Endodermal cell (in vitro differentiated cells): ENCODE results near the gene USP49. TPM values are rescaled to one million over a fixed set of nuclear protein-coding genes. Genes with fewer than 3 reads are reported as not detected.

ENCODE experiments used
- DNase-seq: peaks from one replicate; pipeline ENCODE4 v3.0.0-alpha.2; 2017
- H3K27ac ChIP-seq: 2 replicates; pipeline ENCODE4 v1.5.1; 2013; ENCODE audit warnings: mild to moderate bottlenecking, low read depth, low read length, moderate library complexity
- H3K27me3 ChIP-seq: 2 replicates; pipeline ENCODE4 v1.6.1; 2013; ENCODE audit warnings: mild to moderate bottlenecking, low read length, moderate library complexity; ENCODE audit not compliant: insufficient read depth, control insufficient read depth, poor library complexity, severe bottlenecking
- H3K36me3 ChIP-seq: 2 replicates; pipeline ENCODE4 v1.7.0; 2013; ENCODE audit warnings: mild to moderate bottlenecking, low read length, moderate library complexity; ENCODE audit not compliant: control insufficient read depth, insufficient read depth
- H3K4me1 ChIP-seq: one replicate; pipeline ENCODE4 v1.7.0; 2013; ENCODE audit warnings: low read length; ENCODE audit not compliant: control insufficient read depth, insufficient read depth
- H3K4me3 ChIP-seq: 2 replicates; pipeline ENCODE4 v1.5.1; 2013; ENCODE audit warnings: mild to moderate bottlenecking, low read length, moderate library complexity
- H3K9ac ChIP-seq: 2 replicates; pipeline ENCODE4 v1.6.1; 2013; ENCODE audit warnings: mild to moderate bottlenecking, low read length, moderate library complexity; ENCODE audit not compliant: poor library complexity, severe bottlenecking; ENCODE audit errors: extremely low read depth
- H3K9me3 ChIP-seq: 2 replicates; pipeline ENCODE4 v1.6.1; 2013; ENCODE audit warnings: mild to moderate bottlenecking, low read length, moderate library complexity; ENCODE audit not compliant: control insufficient read depth
- H3K27ac Mint-ChIP-seq: 2 replicates; pipeline ENCODE4 v1.8.0; 2020; ENCODE audit warnings: mixed read lengths
- H3K27me3 Mint-ChIP-seq: 2 replicates; pipeline ENCODE4 v1.8.0; 2021; ENCODE audit warnings: mild to moderate bottlenecking, mixed read lengths; ENCODE audit not compliant: insufficient read depth
- H3K36me3 Mint-ChIP-seq: 2 replicates; pipeline ENCODE4 v1.8.0; 2020; ENCODE audit warnings: low read depth, mixed read lengths
- H3K4me1 Mint-ChIP-seq: 2 replicates; pipeline ENCODE4 v1.8.0; 2020; ENCODE audit warnings: mixed read lengths
- H3K4me3 Mint-ChIP-seq: 2 replicates; pipeline ENCODE4 v1.8.0; 2020; ENCODE audit warnings: mild to moderate bottlenecking, moderate library complexity, mixed read lengths
- H3K9me3 Mint-ChIP-seq: 2 replicates; pipeline ENCODE4 v1.8.0; 2020; ENCODE audit warnings: mild to moderate bottlenecking, mixed read lengths
- CTCF ChIP-seq: fragments of 200-600 bp; sonication (generic); conservative IDR thresholded peaks from 2 replicates; pipeline ENCODE4 v1.5.0; 2021; ENCODE audit warnings: antibody characterized with exemption, mild to moderate bottlenecking
- WGBS, 2 experiments: methylation state at CpG; one replicate each; pipeline versions ENCODE4 v1.1.5 to v1.1.7; 2013; ENCODE audit warnings: missing lambda C conversion rate in 2 of 2, mixed read lengths in 1 of 2; ENCODE audit not compliant: insufficient coverage in 1 of 2, insufficient read length in 1 of 2; 5-methylcytosine and 5-hydroxymethylcytosine counted together
- total RNA-seq, 2 donors: library from RNA; stranded (reverse); fragmentation: NEBNext Ultra II Directional in 1 of 2; extraction: Animal tissue kit (Norgen Biotek cat#: 25700) in 1 of 2; gene quantifications; 2 replicates in 1 of 2; 3 replicates in 1 of 2; pipeline ENCODE4 v1.2.1, GENCODE V29; 2021

The USP49 gene
- total RNA-seq, 2 donors from 2014 or later = 14.0 to 18.9 TPM

GRCh38 chr6:41741625-41742490 lies 153.3 kb downstream of the USP49 start:
- H3K4me1 ChIP-seq = no peaks in the 10 kb centered on the region

GRCh38 chr6:41740366-41741162 lies 154.6 kb downstream of the USP49 start:
- no peak for DNase-seq
- Mint-ChIP-seq H3K36me3 (no peaks in the 10 kb centered on the region), H3K4me1 (peaks cover 2% of the 10 kb centered on the region), H3K4me3 (no peak overlapping the region), H3K27ac (no peak overlapping the region), H3K27me3 (peaks cover 10% of the 10 kb centered on the region), H3K9me3 (no peaks in the 10 kb centered on the region)
- Histone ChIP-seq H3K4me1 (no peaks in the 10 kb centered on the region), H3K4me3 (no peak overlapping the region), H3K27me3 (no peaks in the 10 kb centered on the region), H3K9me3 (no peaks in the 10 kb centered on the region), H3K9ac (no peak overlapping the region), H3K27ac (no peak overlapping the region), H3K36me3 (no peaks in the 10 kb centered on the region)
- no peak for TF ChIP-seq CTCF
- 81 to 88% methylated on average over 6 to 13 of the region's 13 CpGs for WGBS, 2 experiments

More at GRCh38 chr6:41741625-41742490, 153.3 kb downstream of the USP49 start:
- Mint-ChIP-seq H3K27ac (no peak overlapping the region), H3K27me3 (peaks cover 9% of the 10 kb centered on the region), H3K4me1 (no peaks in the 10 kb centered on the region), H3K4me3 (no peak overlapping the region), H3K9me3 (no peaks in the 10 kb centered on the region), H3K36me3 (no peaks in the 10 kb centered on the region)
- H3K9ac ChIP-seq = no peak overlapping the region
- no peaks in the 10 kb centered on the region for H3K9me3 ChIP-seq
- 92 to 94% methylated on average over 13 to 20 of the region's 20 CpGs for WGBS, 2 experiments
- DNase-seq = no peak
- no peak overlapping the region for H3K4me3 ChIP-seq
- H3K27me3 ChIP-seq = no peaks in the 10 kb centered on the region
- no peak for TF ChIP-seq CTCF
- H3K36me3 ChIP-seq = no peaks in the 10 kb centered on the region
- no peak overlapping the region for H3K27ac ChIP-seq

Other genes with a start within 250 kb of the USP49 start
- gene TFEB, start 159.8 kb downstream of the USP49 start, total RNA-seq = under 1 TPM in 1 of 2 donors, not detected in 1; 0.24 TPM
- not detected for gene PGC, start 148.0 kb downstream of the USP49 start, total RNA-seq
- 10 to 100 TPM in 1 of 2 donors, 1 to 10 TPM in 1; 7.5 to 12.0 TPM for gene FRS3, start 115.5 kb downstream of the USP49 start, total RNA-seq
- gene PRICKLE4, start 114.6 kb downstream of the USP49 start, total RNA-seq = 1 to 10 TPM; 2.6 to 3.6 TPM
- gene TOMM6, start 107.7 kb downstream of the USP49 start, total RNA-seq = 100 to 1,000 TPM; 207 to 212 TPM
- 10 to 100 TPM; 27.4 to 38.4 TPM for gene MED20, start 25.8 kb upstream of the USP49 start, total RNA-seq
- 10 to 100 TPM; 29.4 to 36.3 TPM for gene BYSL, start 26.1 kb upstream of the USP49 start, total RNA-seq
- gene CCND3, start 46.4 kb upstream of the USP49 start, total RNA-seq = 10 to 100 TPM in 1 of 2 donors, 1 to 10 TPM in 1; 8.5 to 11.7 TPM
- gene TAF8, start 155.1 kb upstream of the USP49 start, total RNA-seq = 10 to 100 TPM; 27.9 to 31.0 TPM
- gene C6orf132, start 247.2 kb upstream of the USP49 start, total RNA-seq = 10 to 100 TPM; 23.4 to 24.4 TPM